ENCODE measurements around the gene ZNF334.
A peak's percentile ranks its signal among the peaks of the same experiment; 100 is the strongest.

Gene ZNF334

GRCh38 chr20:46520976-46521579 lies 7.7 kb upstream of the ZNF334 start:
- DNase-seq (ENCODE audit: low read depth, low spot score): peak; percentile 74
- H3K36me3 ChIP-seq (ENCODE audit: control insufficient read depth, insufficient read depth, low read length): no peaks in the 10 kb centered on the region
- no peaks in the 10 kb centered on the region for H3K27me3 ChIP-seq (ENCODE audit: control insufficient read depth, insufficient read depth, low read length)
- H3K4me1 ChIP-seq (ENCODE audit: control insufficient read depth, insufficient read depth, low read length): no peaks in the 10 kb centered on the region
- no peaks in the 10 kb centered on the region; the same call in 1 of the 2 replicates for H3K9me3 ChIP-seq (ENCODE audit: control insufficient read depth, insufficient read depth, low read length)
- WGBS (ENCODE audit: insufficient coverage, insufficient read length): no CpG with 5 or more reads among the region's 4 CpGs
- no peak overlapping the region for H3K27ac ChIP-seq (ENCODE audit: low read length)
- no peak overlapping the region for H3K4me3 ChIP-seq (ENCODE audit: low read length)

- H3K27ac ChIP-seq (ENCODE audit: low read length): no peak overlapping the region
- no peaks in the 10 kb centered on the region for H3K27me3 ChIP-seq (ENCODE audit: control insufficient read depth, insufficient read depth, low read length)
- H3K4me3 ChIP-seq (ENCODE audit: low read length): no peak overlapping the region
- WGBS (ENCODE audit: insufficient coverage, insufficient read length): no CpG with 5 or more reads among the region's 4 CpGs
- no peaks in the 10 kb centered on the region for H3K36me3 ChIP-seq (ENCODE audit: control insufficient read depth, insufficient read depth, low read length)
- H3K4me1 ChIP-seq (ENCODE audit: control insufficient read depth, insufficient read depth, low read length): no peaks in the 10 kb centered on the region
- H3K9me3 ChIP-seq (ENCODE audit: control insufficient read depth, insufficient read depth, low read length): no peaks in the 10 kb centered on the region; the same call in 1 of the 2 replicates
- DNase-seq (ENCODE audit: low read depth, low spot score): no peak
These were observed 7.2 kb upstream of the ZNF334 start for GRCh38 chr20:46520540-46520939.

GRCh38 chr20:46519471-46520068 lies 6.2 kb upstream of the ZNF334 start:
- Histone ChIP-seq H3K36me3 (ENCODE audit: control insufficient read depth, insufficient read depth, low read length) (no peaks in the 10 kb centered on the region), H3K27ac (ENCODE audit: low read length) (no peak overlapping the region), H3K4me1 (ENCODE audit: control insufficient read depth, insufficient read depth, low read length) (no peaks in the 10 kb centered on the region), H3K27me3 (ENCODE audit: control insufficient read depth, insufficient read depth, low read length) (no peaks in the 10 kb centered on the region), H3K9me3 (ENCODE audit: control insufficient read depth, insufficient read depth, low read length) (no peaks in the 10 kb centered on the region; the same call in 1 of the 2 replicates), H3K4me3 (ENCODE audit: low read length) (no peak overlapping the region)
- no peak for DNase-seq (ENCODE audit: low read depth, low spot score)
- no CpG with 5 or more reads among the region's 3 CpGs for WGBS (ENCODE audit: insufficient coverage, insufficient read length)

GRCh38 chr20:46509523-46509922 lies 3.8 kb downstream of the ZNF334 start:
- Histone ChIP-seq H3K9me3 (ENCODE audit: control insufficient read depth, insufficient read depth, low read length) (no peaks in the 10 kb centered on the region), H3K36me3 (ENCODE audit: control insufficient read depth, insufficient read depth, low read length) (peaks cover under 1% of the 10 kb centered on the region; the same call in 1 of the 2 replicates), H3K4me1 (ENCODE audit: control insufficient read depth, insufficient read depth, low read length) (no peaks in the 10 kb centered on the region), H3K27me3 (ENCODE audit: control insufficient read depth, insufficient read depth, low read length) (no peaks in the 10 kb centered on the region), H3K4me3 (ENCODE audit: low read length) (no peak overlapping the region), H3K27ac (ENCODE audit: low read length) (no peak overlapping the region)
- no CpG with 5 or more reads among the region's 2 CpGs for WGBS (ENCODE audit: insufficient coverage, insufficient read length)
- no peak for DNase-seq (ENCODE audit: low read depth, low spot score)

- Histone ChIP-seq H3K4me1 (ENCODE audit: control insufficient read depth, insufficient read depth, low read length) (no peaks in the 10 kb centered on the region), H3K4me3 (ENCODE audit: low read length) (no peak overlapping the region), H3K27ac (ENCODE audit: low read length) (no peak overlapping the region), H3K36me3 (ENCODE audit: control insufficient read depth, insufficient read depth, low read length) (peaks cover 11% of the 10 kb centered on the region; the same call in 1 of the 2 replicates), H3K9me3 (ENCODE audit: control insufficient read depth, insufficient read depth, low read length) (peaks cover 5% of the 10 kb centered on the region), H3K27me3 (ENCODE audit: control insufficient read depth, insufficient read depth, low read length) (no peaks in the 10 kb centered on the region)
- DNase-seq (ENCODE audit: low read depth, low spot score): no peak
- no CpG with 5 or more reads among the region's 4 CpGs for WGBS (ENCODE audit: insufficient coverage, insufficient read length)
These were observed 5.5 kb downstream of the ZNF334 start for GRCh38 chr20:46507760-46508407.

GRCh38 chr20:46505506-46505905 lies 7.9 kb downstream of the ZNF334 start:
- WGBS (ENCODE audit: insufficient coverage, insufficient read length): no CpG with 5 or more reads among the region's 3 CpGs
- H3K36me3 ChIP-seq (ENCODE audit: control insufficient read depth, insufficient read depth, low read length): peaks cover 15% of the 10 kb centered on the region; the same call in 1 of the 2 replicates
- H3K4me1 ChIP-seq (ENCODE audit: control insufficient read depth, insufficient read depth, low read length): no peaks in the 10 kb centered on the region
- H3K27me3 ChIP-seq (ENCODE audit: control insufficient read depth, insufficient read depth, low read length): no peaks in the 10 kb centered on the region
- DNase-seq (ENCODE audit: low read depth, low spot score): no peak
- H3K27ac ChIP-seq (ENCODE audit: low read length): no peak overlapping the region
- H3K9me3 ChIP-seq (ENCODE audit: control insufficient read depth, insufficient read depth, low read length): peaks cover 15% of the 10 kb centered on the region
- no peak overlapping the region for H3K4me3 ChIP-seq (ENCODE audit: low read length)

- no peak overlapping the region for H3K4me3 ChIP-seq (ENCODE audit: low read length)
- DNase-seq (ENCODE audit: low read depth, low spot score): no peak
- no peaks in the 10 kb centered on the region for H3K4me1 ChIP-seq (ENCODE audit: control insufficient read depth, insufficient read depth, low read length)
- H3K36me3 ChIP-seq (ENCODE audit: control insufficient read depth, insufficient read depth, low read length): peaks cover 15% of the 10 kb centered on the region; the same call in 1 of the 2 replicates
- WGBS (ENCODE audit: insufficient coverage, insufficient read length): no CpG with 5 or more reads among the region's 6 CpGs
- peaks cover 19% of the 10 kb centered on the region for H3K9me3 ChIP-seq (ENCODE audit: control insufficient read depth, insufficient read depth, low read length)
- no peaks in the 10 kb centered on the region for H3K27me3 ChIP-seq (ENCODE audit: control insufficient read depth, insufficient read depth, low read length)
- H3K27ac ChIP-seq (ENCODE audit: low read length): no peak overlapping the region
These were observed 11.4 kb downstream of the ZNF334 start for GRCh38 chr20:46501961-46502360.

- Histone ChIP-seq H3K9me3 (ENCODE audit: control insufficient read depth, insufficient read depth, low read length) (peaks cover 19% of the 10 kb centered on the region), H3K4me1 (ENCODE audit: control insufficient read depth, insufficient read depth, low read length) (no peaks in the 10 kb centered on the region), H3K4me3 (ENCODE audit: low read length) (no peak overlapping the region), H3K27ac (ENCODE audit: low read length) (no peak overlapping the region), H3K36me3 (ENCODE audit: control insufficient read depth, insufficient read depth, low read length) (peaks cover 15% of the 10 kb centered on the region; the same call in 1 of the 2 replicates), H3K27me3 (ENCODE audit: control insufficient read depth, insufficient read depth, low read length) (no peaks in the 10 kb centered on the region)
- WGBS (ENCODE audit: insufficient coverage, insufficient read length): 100% methylated on average over 1 of the region's 5 CpGs
- no peak for DNase-seq (ENCODE audit: low read depth, low spot score)
These were observed 11.9 kb downstream of the ZNF334 start for GRCh38 chr20:46501337-46501942.

GRCh38 chr20:46494077-46494476 lies 19.3 kb downstream of the ZNF334 start:
- no peaks in the 10 kb centered on the region for H3K4me1 ChIP-seq (ENCODE audit: control insufficient read depth, insufficient read depth, low read length)
- no peaks in the 10 kb centered on the region for H3K36me3 ChIP-seq (ENCODE audit: control insufficient read depth, insufficient read depth, low read length)
- H3K9me3 ChIP-seq (ENCODE audit: control insufficient read depth, insufficient read depth, low read length): no peaks in the 10 kb centered on the region
- no peak for DNase-seq (ENCODE audit: low read depth, low spot score)
- H3K27ac ChIP-seq (ENCODE audit: low read length): no peak overlapping the region
- H3K27me3 ChIP-seq (ENCODE audit: control insufficient read depth, insufficient read depth, low read length): no peaks in the 10 kb centered on the region
- WGBS (ENCODE audit: insufficient coverage, insufficient read length): no CpG with 5 or more reads among the region's 4 CpGs
- no peak overlapping the region for H3K4me3 ChIP-seq (ENCODE audit: low read length)

GRCh38 chr20:46491354-46491753 lies 22.0 kb downstream of the ZNF334 start:
- Histone ChIP-seq H3K27ac (ENCODE audit: low read length) (no peak overlapping the region), H3K36me3 (ENCODE audit: control insufficient read depth, insufficient read depth, low read length) (no peaks in the 10 kb centered on the region), H3K27me3 (ENCODE audit: control insufficient read depth, insufficient read depth, low read length) (no peaks in the 10 kb centered on the region), H3K9me3 (ENCODE audit: control insufficient read depth, insufficient read depth, low read length) (no peaks in the 10 kb centered on the region), H3K4me3 (ENCODE audit: low read length) (no peak overlapping the region), H3K4me1 (ENCODE audit: control insufficient read depth, insufficient read depth, low read length) (no peaks in the 10 kb centered on the region)
- DNase-seq (ENCODE audit: low read depth, low spot score): no peak
- WGBS (ENCODE audit: insufficient coverage, insufficient read length): no CpG with 5 or more reads among the region's 8 CpGs
